Activated CD4-positive, CD25-positive, alpha-beta regulatory T cell treated with anti-CD3 and anti-CD28 coated beads, Interleukin-2, amount 50 U/mL, for 16 hours (primary cell): Measurements from ENCODE around the gene SEC24C.
"Not testable (repeated sequence)": the region's sequence is repeated elsewhere in the genome, so short reads cannot be mapped to it uniquely, and the experiment has no call there.

Experiments used
- DNase-seq: peaks from one replicate; pipeline ENCODE4 v3.0.0-alpha.2; 2020; ENCODE audit warnings: low read depth, low spot score

SEC24C gene

GRCh38 chr10:73743905-73744663, at the start of gene SEC24C:
TSS of gene SEC24C (plus strand) at chr10:73744372. CDS start at chr10:73746833, 2,461 bp downstream.
- peak; percentile 90 for DNase-seq

GRCh38 chr10:73695302-73695701, 48.9 kb upstream of the SEC24C start:
- not testable (repeated sequence) for DNase-seq

GRCh38 chr10:73697675-73698159, 46.5 kb upstream of the SEC24C start, which contains the start of gene AGAP5:
TSS of gene AGAP5 (minus strand) at chr10:73698109. CDS start at chr10:73697755, 354 bp downstream.
- DNase-seq: not testable (repeated sequence)

- DNase-seq: not testable (repeated sequence)
Measured at GRCh38 chr10:73698819-73699218, 45.4 kb upstream of the SEC24C start.

- not testable (repeated sequence) for DNase-seq
Measured at GRCh38 chr10:73703924-73704323, 40.2 kb upstream of the SEC24C start.

- not testable (repeated sequence) for DNase-seq
Measured at GRCh38 chr10:73705506-73706072, 38.6 kb upstream of the SEC24C start.

- not testable (repeated sequence) for DNase-seq
Measured at GRCh38 chr10:73706488-73706887, 37.7 kb upstream of the SEC24C start.

- not testable (repeated sequence) for DNase-seq
Measured at GRCh38 chr10:73707628-73708027, 36.5 kb upstream of the SEC24C start.

- not testable (repeated sequence) for DNase-seq
Measured at GRCh38 chr10:73708122-73708521, 36.0 kb upstream of the SEC24C start.

GRCh38 chr10:73711683-73712082, 32.5 kb upstream of the SEC24C start:
- DNase-seq: not testable (repeated sequence)

GRCh38 chr10:73713912-73714311, 30.3 kb upstream of the SEC24C start:
- not testable (repeated sequence) for DNase-seq

GRCh38 chr10:73714483-73714882, 29.7 kb upstream of the SEC24C start:
- not testable (repeated sequence) for DNase-seq

- DNase-seq: not testable (repeated sequence)
Measured at GRCh38 chr10:73715179-73716156, 28.7 kb upstream of the SEC24C start.

- DNase-seq: no peak
Measured at GRCh38 chr10:73716251-73716650, 27.9 kb upstream of the SEC24C start.

GRCh38 chr10:73717556-73717955, 26.6 kb upstream of the SEC24C start:
- DNase-seq: no peak

- not testable (repeated sequence) for DNase-seq
Measured at GRCh38 chr10:73720561-73720960, 23.6 kb upstream of the SEC24C start.

- DNase-seq: no peak
Measured at GRCh38 chr10:73723516-73723915, 20.7 kb upstream of the SEC24C start.

- not testable (repeated sequence) for DNase-seq
Measured at GRCh38 chr10:73729781-73730152, 14.4 kb upstream of the SEC24C start.

GRCh38 chr10:73730153-73730906, 13.8 kb upstream of the SEC24C start:
- DNase-seq: peak; percentile 86

- no peak for DNase-seq
Measured at GRCh38 chr10:73731588-73732375, 12.4 kb upstream of the SEC24C start.
